Fibroblast of lung (primary cell): ENCODE data around the gene KIF3A. TPM values are rescaled to one million over a fixed set of nuclear protein-coding genes. Genes with fewer than 3 reads are reported as not detected.

ENCODE experiments used
- DNase-seq, 2 donors: peaks; one replicate each; pipeline versions ENCODE4 v3.0.0 to v3.0.0-alpha.2; 2010; ENCODE audit warnings: low read depth in 2 of 2
- H2AFZ ChIP-seq: 2 replicates; pipeline ENCODE4 v1.5.1; 2012; ENCODE audit warnings: low read length, control low read depth, inconsistent platforms
- H3K27ac ChIP-seq: 2 replicates; pipeline ENCODE4 v1.5.1; 2011; ENCODE audit warnings: low read length, control low read depth; ENCODE audit not compliant: insufficient read depth
- H3K27me3 ChIP-seq: 2 replicates; pipeline ENCODE4 v1.5.1; 2011; ENCODE audit warnings: mild to moderate bottlenecking, low read length; ENCODE audit not compliant: control insufficient read depth, insufficient read depth
- H3K36me3 ChIP-seq: 2 replicates; pipeline ENCODE4 v1.5.1; 2011; ENCODE audit warnings: low read length; ENCODE audit not compliant: control insufficient read depth, insufficient read depth
- H3K4me1 ChIP-seq: 2 replicates; pipeline ENCODE4 v1.5.1; 2011; ENCODE audit warnings: low read length; ENCODE audit not compliant: control insufficient read depth, insufficient read depth; ENCODE audit errors: extremely low read depth
- H3K4me2 ChIP-seq: 2 replicates; pipeline ENCODE4 v1.5.1; 2011; ENCODE audit warnings: low read length, control low read depth; ENCODE audit not compliant: insufficient read depth; ENCODE audit errors: extremely low read depth
- H3K4me3 ChIP-seq, 4 experiments: fragments of 200-600 bp in 1 of 4; sonication (generic) in 1 of 4; replicated peaks in 1 of 4; 2 replicates each; pipeline ENCODE4 v1.5.1; 2011 to 2016; ENCODE audit warnings: low read length in 4 of 4, low read depth in 3 of 4, mild to moderate bottlenecking in 3 of 4, control low read depth in 2 of 4, inconsistent platforms in 1 of 4, mixed read lengths in 1 of 4; ENCODE audit not compliant: insufficient read depth in 1 of 4; ENCODE audit errors: control extremely low read depth in 1 of 4
- H3K79me2 ChIP-seq: 2 replicates; pipeline ENCODE4 v1.5.1; 2012; ENCODE audit warnings: mild to moderate bottlenecking, low read length, inconsistent platforms; ENCODE audit not compliant: control insufficient read depth, insufficient read depth
- H3K9ac ChIP-seq: 2 replicates; pipeline ENCODE4 v1.5.1; 2011; ENCODE audit warnings: mild to moderate bottlenecking, low read length, control low read depth; ENCODE audit not compliant: insufficient read depth
- H3K9me3 ChIP-seq: 2 replicates; pipeline ENCODE4 v1.5.1; 2012; ENCODE audit warnings: low read depth, low read length; ENCODE audit not compliant: control insufficient read depth, insufficient read depth
- H4K20me1 ChIP-seq: 2 replicates; pipeline ENCODE4 v1.5.1; 2011; ENCODE audit warnings: low read length; ENCODE audit not compliant: control insufficient read depth, insufficient read depth; ENCODE audit errors: extremely low read depth
- CTCF ChIP-seq, 2 donors: IDR thresholded peaks in 1 of 2; conservative IDR thresholded peaks in 1 of 2; 1 replicate in 1 of 2; 2 replicates in 1 of 2; pipeline ENCODE4 v1.5.1; 2011 to 2012; ENCODE audit warnings: low read length in 2 of 2, control low read depth in 1 of 2, inconsistent platforms in 1 of 2, low read depth in 1 of 2, mild to moderate bottlenecking in 1 of 2
- EZH2 ChIP-seq: IDR thresholded peaks from 2 replicates; pipeline ENCODE4 v1.5.1; 2012; ENCODE audit warnings: low read length, control low read depth, mild to moderate bottlenecking; ENCODE audit errors: missing control alignments
- polyA plus RNA-seq, 2 donors: library from polyadenylated mRNA; depleted of rRNA in 1 of 2; stranded (reverse) in 1 of 2; unstranded in 1 of 2; fragments of >200 nt; gene quantifications; 2 replicates each; pipeline ENCODE4 v1.2.1, GENCODE V29; 2011 to 2012; ENCODE audit warnings: missing spikeins in 1 of 2
- total RNA-seq: library from RNA; depleted of rRNA; stranded (reverse); fragments of >200 nt; gene quantifications from 2 replicates; pipeline ENCODE4 v1.2.1, GENCODE V29; 2014

KIF3A gene
- total and polyA plus RNA-seq, 2 donors (not counting 1 experiment from before 2014, with no cell fraction given) = 8.8 to 11.2 TPM

- H3K4me2 ChIP-seq = no peak overlapping the region
- no peak overlapping the region for H3K9ac ChIP-seq
- H3K36me3 ChIP-seq = no peaks in the 10 kb centered on the region
- H2AFZ ChIP-seq = no peak overlapping the region
- H3K27me3 ChIP-seq = no peaks in the 10 kb centered on the region
- TF ChIP-seq EZH2 (no peak), CTCF (conservative IDR thresholded peaks at IDR 0.05 in 1 of 2, IDR thresholded peaks at IDR 0.05 in 1 of 2; ENCODE audit: low read depth in 1 of 2, low read length in 2 of 2) (no peak)
- no peak overlapping the region for H3K27ac ChIP-seq
- peaks cover 8% of the 10 kb centered on the region for H3K4me1 ChIP-seq
- DNase-seq = no peak
- no peaks in the 10 kb centered on the region for H3K79me2 ChIP-seq
- no peaks in the 10 kb centered on the region for H3K9me3 ChIP-seq
- no peak overlapping the region for H3K4me3 ChIP-seq
- H4K20me1 ChIP-seq = no peaks in the 10 kb centered on the region
Measured at GRCh38 chr5:132671000-132671399, 66.3 kb downstream of the KIF3A start.

- Histone ChIP-seq H3K9ac (no peak overlapping the region), H2AFZ (no peak overlapping the region), H3K79me2 (no peaks in the 10 kb centered on the region), H3K27ac (no peak overlapping the region), H4K20me1 (no peaks in the 10 kb centered on the region), H3K27me3 (no peaks in the 10 kb centered on the region), H3K4me3 (no peak overlapping the region), H3K9me3 (no peaks in the 10 kb centered on the region), H3K4me2 (no peak overlapping the region), H3K4me1 (peaks cover 7% of the 10 kb centered on the region), H3K36me3 (no peaks in the 10 kb centered on the region)
- TF ChIP-seq EZH2 (no peak), CTCF (conservative IDR thresholded peaks at IDR 0.05 in 1 of 2, IDR thresholded peaks at IDR 0.05 in 1 of 2; ENCODE audit: low read depth in 1 of 2, low read length in 2 of 2) (no peak)
- DNase-seq = no peak
Measured at GRCh38 chr5:132669966-132670882, 67.1 kb downstream of the KIF3A start.

- H3K27ac ChIP-seq = no peak overlapping the region
- no peak overlapping the region for H2AFZ ChIP-seq
- peaks cover 5% of the 10 kb centered on the region for H3K4me1 ChIP-seq
- no peaks in the 10 kb centered on the region for H4K20me1 ChIP-seq
- no peak overlapping the region for H3K4me3 ChIP-seq
- TF ChIP-seq CTCF (conservative IDR thresholded peaks at IDR 0.05 in 1 of 2, IDR thresholded peaks at IDR 0.05 in 1 of 2; ENCODE audit: low read depth in 1 of 2, low read length in 2 of 2) = no peak
- TF ChIP-seq EZH2 = no peak
- H3K36me3 ChIP-seq = no peaks in the 10 kb centered on the region
- no peaks in the 10 kb centered on the region for H3K27me3 ChIP-seq
- H3K9me3 ChIP-seq = no peaks in the 10 kb centered on the region
- no peak overlapping the region for H3K4me2 ChIP-seq
- H3K9ac ChIP-seq = no peak overlapping the region
- no peak for DNase-seq
- no peaks in the 10 kb centered on the region for H3K79me2 ChIP-seq
Measured at GRCh38 chr5:132669455-132669820, 67.9 kb downstream of the KIF3A start.
